D721Med (cell line): ENCODE results near the gene RGS4.

Source experiments
- DNase-seq: peaks from one replicate; pipeline ENCODE4 v3.0.0; 2011; ENCODE audit warnings: low spot score; ENCODE audit not compliant: insufficient read length
- FAIRE-seq: peaks from 2 replicates; lab custom pipeline; 2011; peaks lifted over from hg19 to GRCh38; lab: Jason Lieb, UNC
- TF ChIP-seq, protein P1 (sequence below): IDR thresholded peaks from 2 replicates; pipeline ENCODE4 v1.5.1; 2012; ENCODE audit warnings: mild to moderate bottlenecking, control low read depth; ENCODE audit not compliant: insufficient read depth; ENCODE audit errors: missing control alignments

Gene RGS4

DNA sequence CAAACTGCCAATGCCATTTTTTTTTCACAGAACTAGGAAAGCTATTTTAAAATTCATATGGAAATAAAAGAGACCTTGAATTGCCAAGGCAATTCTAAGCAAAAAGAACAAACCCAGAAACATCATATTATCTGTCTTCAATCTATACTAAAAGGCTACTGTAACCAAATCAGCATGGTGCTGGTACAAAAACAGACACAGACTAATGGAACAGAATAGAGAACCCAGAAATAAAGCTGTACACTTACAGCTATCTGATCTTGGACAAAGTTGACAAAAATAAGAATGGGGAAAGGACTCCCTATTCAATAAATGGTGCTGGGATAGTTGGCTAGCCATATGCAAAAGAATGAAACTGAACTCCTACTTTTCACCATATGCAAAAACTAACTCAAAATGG is 50.5 kb downstream of the RGS4 start:
- FAIRE-seq (no peak), DNase-seq (no peak)
- TF ChIP-seq, protein P1, sequence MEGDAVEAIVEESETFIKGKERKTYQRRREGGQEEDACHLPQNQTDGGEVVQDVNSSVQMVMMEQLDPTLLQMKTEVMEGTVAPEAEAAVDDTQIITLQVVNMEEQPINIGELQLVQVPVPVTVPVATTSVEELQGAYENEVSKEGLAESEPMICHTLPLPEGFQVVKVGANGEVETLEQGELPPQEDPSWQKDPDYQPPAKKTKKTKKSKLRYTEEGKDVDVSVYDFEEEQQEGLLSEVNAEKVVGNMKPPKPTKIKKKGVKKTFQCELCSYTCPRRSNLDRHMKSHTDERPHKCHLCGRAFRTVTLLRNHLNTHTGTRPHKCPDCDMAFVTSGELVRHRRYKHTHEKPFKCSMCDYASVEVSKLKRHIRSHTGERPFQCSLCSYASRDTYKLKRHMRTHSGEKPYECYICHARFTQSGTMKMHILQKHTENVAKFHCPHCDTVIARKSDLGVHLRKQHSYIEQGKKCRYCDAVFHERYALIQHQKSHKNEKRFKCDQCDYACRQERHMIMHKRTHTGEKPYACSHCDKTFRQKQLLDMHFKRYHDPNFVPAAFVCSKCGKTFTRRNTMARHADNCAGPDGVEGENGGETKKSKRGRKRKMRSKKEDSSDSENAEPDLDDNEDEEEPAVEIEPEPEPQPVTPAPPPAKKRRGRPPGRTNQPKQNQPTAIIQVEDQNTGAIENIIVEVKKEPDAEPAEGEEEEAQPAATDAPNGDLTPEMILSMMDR = no peak

DNA sequence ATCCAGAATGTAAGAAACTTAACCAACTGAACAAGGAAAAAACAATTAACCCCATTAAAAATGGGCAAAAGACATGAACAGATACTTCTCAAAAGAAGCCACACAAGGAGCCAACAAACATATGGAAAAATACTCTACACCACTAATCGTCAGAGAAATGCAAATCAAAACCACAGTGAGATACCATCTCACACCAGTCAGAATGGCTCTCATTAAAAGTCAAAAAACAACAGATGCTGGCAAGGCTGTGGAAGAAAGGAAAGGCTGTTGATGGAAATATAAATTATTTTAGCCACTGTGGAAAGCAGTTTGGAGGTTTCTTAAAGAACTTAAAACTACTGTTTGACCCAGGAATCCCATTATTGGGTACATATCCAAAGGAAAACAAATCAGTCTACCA is 51.2 kb downstream of the RGS4 start:
- FAIRE-seq (no peak), DNase-seq (no peak)
- TF ChIP-seq, protein P1 = no peak

DNA sequence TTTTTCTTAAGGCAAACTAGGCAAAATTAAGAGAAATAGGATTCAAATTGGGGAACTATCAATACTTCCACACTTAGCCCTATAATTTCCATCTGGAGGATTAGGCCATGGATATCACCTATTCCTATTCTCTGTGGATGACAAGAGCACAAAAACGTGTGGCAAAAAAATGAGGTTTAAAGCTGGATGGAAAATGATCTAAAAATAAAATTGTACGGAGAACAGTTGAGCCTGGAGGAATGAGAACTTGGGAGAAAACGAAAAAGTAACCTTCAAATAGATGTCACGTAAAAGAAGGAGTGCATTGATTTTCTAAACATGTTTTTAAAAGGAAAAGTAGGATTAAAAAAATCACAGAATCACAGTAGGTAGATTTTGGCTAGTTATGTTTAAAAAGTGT is 55.7 kb downstream of the RGS4 start:
- TF ChIP-seq, protein P1 = no peak
- DNase-seq = no peak
- no peak for FAIRE-seq
